Peyer's patch (tissue), 4 donors: Measurements from ENCODE around the gene SLC16A13.

ENCODE experiments used
- CTCF ChIP-seq, 6 experiments: fragments of 450-650 bp in 4 of 6; fragments of 200-600 bp in 2 of 6; sonication (generic) in 1 of 6; IDR thresholded peaks; one replicate each; pipeline ENCODE4 v1.5.1; 2017 to 2019; ENCODE audit warnings: antibody characterized with exemption in 6 of 6, mild to moderate bottlenecking in 3 of 6, moderate library complexity in 1 of 6
- POLR2A ChIP-seq, 2 donors: fragments of 450-650 bp; IDR thresholded peaks; one replicate each; pipeline ENCODE4 v1.5.1; 2017; ENCODE audit warnings: antibody characterized with exemption in 2 of 2, mild to moderate bottlenecking in 2 of 2, moderate library complexity in 2 of 2

DNA sequence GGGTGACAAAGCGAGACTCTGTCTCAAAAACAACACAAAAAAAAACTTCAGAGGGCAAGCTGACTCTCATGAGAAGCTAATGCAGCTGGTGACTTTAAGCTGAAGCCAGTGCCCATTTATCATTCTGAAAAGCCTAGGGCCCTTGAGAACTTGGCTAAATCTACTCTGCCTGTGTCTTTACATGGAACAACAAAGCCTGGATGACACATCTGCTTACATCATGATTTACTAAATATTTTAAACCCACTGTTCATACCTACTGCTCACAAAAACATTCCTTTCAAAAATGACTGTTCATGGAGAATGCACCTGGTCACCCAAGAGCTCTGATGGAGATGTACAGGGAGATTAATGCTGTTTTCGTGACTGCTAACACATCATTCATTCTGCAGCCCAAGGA lies 46.0 kb upstream of the SLC16A13 start:
- TF ChIP-seq CTCF (IDR thresholded peaks at IDR 0.05) (no peak), POLR2A (IDR thresholded peaks at IDR 0.05) (no peak)
